Dermis blood vessel endothelial cell (primary cell): ENCODE results near the gene SNRNP27. TPM values are rescaled to one million over a fixed set of nuclear protein-coding genes. Genes with fewer than 3 reads are reported as not detected.
"Not testable (repeated sequence)": the region's sequence is repeated elsewhere in the genome, so short reads cannot be mapped to it uniquely, and the experiment has no call there.

Experiments used
- DNase-seq: peaks from one replicate; pipeline ENCODE4 v3.0.0; 2010
- total RNA-seq: library from RNA; depleted of rRNA; stranded (reverse); fragments of >200 nt; gene quantifications from 2 replicates; pipeline ENCODE4 v1.2.3, GENCODE V29; 2014

The SNRNP27 gene
- total RNA-seq, result 40.0 and 47.7 TPM in 2 replicates

GRCh38 chr2:69893684-69894551 lies at the start of gene SNRNP27:
Gene SNRNP27, plus strand, starts transcription at chr2:69893956. Its CDS starts 29 bp downstream, at chr2:69893985.
- DNase-seq, result peak; percentile 81

GRCh38 chr2:69843993-69844392 lies 49.8 kb upstream of the SNRNP27 start:
- DNase-seq, result no peak

- DNase-seq, result no peak
Measured at GRCh38 chr2:69844560-69844959, 49.2 kb upstream of the SNRNP27 start.

- DNase-seq, result peak; percentile 20
Measured at GRCh38 chr2:69846182-69847067, 47.3 kb upstream of the SNRNP27 start.

- no peak for DNase-seq
Measured at GRCh38 chr2:69847068-69847828, 46.5 kb upstream of the SNRNP27 start.

GRCh38 chr2:69848186-69848790 lies 45.5 kb upstream of the SNRNP27 start:
- no peak for DNase-seq

GRCh38 chr2:69858261-69858660 lies 35.5 kb upstream of the SNRNP27 start:
- DNase-seq, result no peak

- DNase-seq, result no peak
Measured at GRCh38 chr2:69863298-69863697, 30.5 kb upstream of the SNRNP27 start.

- DNase-seq, result no peak
Measured at GRCh38 chr2:69888451-69888850, 5.3 kb upstream of the SNRNP27 start.

GRCh38 chr2:69889302-69889701 lies 4.5 kb upstream of the SNRNP27 start:
- DNase-seq, result no peak

GRCh38 chr2:69890881-69891280 lies 2.9 kb upstream of the SNRNP27 start:
- DNase-seq, result no peak

GRCh38 chr2:69892838-69893424 lies 825 bp upstream of the SNRNP27 start:
- not testable (repeated sequence) for DNase-seq

GRCh38 chr2:69894737-69895136 lies 981 bp downstream of the SNRNP27 start:
- not testable (repeated sequence) for DNase-seq

GRCh38 chr2:69902213-69902922 lies 8.6 kb downstream of the SNRNP27 start:
- no peak for DNase-seq

GRCh38 chr2:69907216-69907615 lies 13.5 kb downstream of the SNRNP27 start:
- no peak for DNase-seq

GRCh38 chr2:69911985-69912563 lies 18.3 kb downstream of the SNRNP27 start:
- peak; percentile 80 for DNase-seq

- peak; percentile 100 for DNase-seq
Measured at GRCh38 chr2:69914164-69914949, 20.6 kb downstream of the SNRNP27 start.

GRCh38 chr2:69914950-69915945 lies 21.5 kb downstream of the SNRNP27 start, which contains the start of gene MXD1:
Gene MXD1, plus strand, starts transcription at chr2:69915109. Its CDS starts 222 bp downstream, at chr2:69915331.
- peak; percentile 44 for DNase-seq
